Keratinocyte (primary cell): ENCODE data around the gene HOXA10. TPM values are rescaled to one million over a fixed set of nuclear protein-coding genes. Genes with fewer than 3 reads are reported as not detected.

Experiments used
- DNase-seq: peaks from one replicate; pipeline ENCODE4 v3.0.0-alpha.2; 2011; ENCODE audit warnings: low read depth, missing footprints, low spot score
- FAIRE-seq: peaks from 2 replicates; lab custom pipeline; 2011; peaks lifted over from hg19 to GRCh38; lab: Jason Lieb, UNC
- H2AFZ ChIP-seq: 2 replicates; pipeline ENCODE4 v1.6.0; 2012; ENCODE audit warnings: low read length, control low read depth, inconsistent platforms; ENCODE audit not compliant: control insufficient read depth
- H3K27ac ChIP-seq: 2 replicates; pipeline ENCODE4 v1.5.1; 2011; ENCODE audit warnings: low read length; ENCODE audit not compliant: control insufficient read depth, insufficient read depth
- H3K27me3 ChIP-seq: 3 replicates; pipeline ENCODE4 v1.6.0; 2011; ENCODE audit warnings: low read length; ENCODE audit not compliant: control insufficient read depth, insufficient read depth; ENCODE audit errors: extremely low read depth
- H3K36me3 ChIP-seq, 2 experiments: 2 replicates in 1 of 2; 3 replicates in 1 of 2; pipeline ENCODE4 v1.5.1; 2011; ENCODE audit warnings: low read length in 2 of 2, mild to moderate bottlenecking in 1 of 2; ENCODE audit not compliant: control insufficient read depth in 2 of 2, insufficient read depth in 2 of 2; ENCODE audit errors: extremely low read depth in 1 of 2
- H3K4me1 ChIP-seq: 3 replicates; pipeline ENCODE4 v1.5.1; 2011; ENCODE audit warnings: low read length; ENCODE audit not compliant: control insufficient read depth, insufficient read depth; ENCODE audit errors: extremely low read depth
- H3K4me2 ChIP-seq: 3 replicates; pipeline ENCODE4 v1.6.0; 2011; ENCODE audit warnings: low read depth, low read length; ENCODE audit not compliant: control insufficient read depth, insufficient read depth; ENCODE audit errors: extremely low read depth
- H3K4me3 ChIP-seq, 3 experiments: fragments of 200-600 bp in 1 of 3; sonication (generic) in 1 of 3; 2 replicates in 2 of 3; 3 replicates in 1 of 3; pipeline ENCODE4 v1.5.1; 2011 to 2016; ENCODE audit warnings: low read length in 3 of 3, mild to moderate bottlenecking in 3 of 3, control low read depth in 2 of 3, inconsistent platforms in 1 of 3, low read depth in 1 of 3, mixed read lengths in 1 of 3, mixed run types in 1 of 3, moderate library complexity in 1 of 3; ENCODE audit not compliant: control insufficient read depth in 2 of 3, insufficient read depth in 2 of 3; ENCODE audit errors: extremely low read depth in 1 of 3
- H3K79me2 ChIP-seq: 2 replicates; pipeline ENCODE4 v1.6.0; 2012; ENCODE audit warnings: low read length; ENCODE audit not compliant: control insufficient read depth, insufficient read depth
- H3K9ac ChIP-seq: 3 replicates; pipeline ENCODE4 v1.6.0; 2011; ENCODE audit warnings: low read length; ENCODE audit not compliant: control insufficient read depth, insufficient read depth; ENCODE audit errors: extremely low read depth
- H3K9me1 ChIP-seq: 3 replicates; pipeline ENCODE4 v1.6.0; 2011; ENCODE audit warnings: low read length; ENCODE audit not compliant: control insufficient read depth, insufficient read depth; ENCODE audit errors: extremely low read depth
- H3K9me3 ChIP-seq: 2 replicates; pipeline ENCODE4 v1.5.1; 2012; ENCODE audit warnings: low read depth, low read length; ENCODE audit not compliant: control insufficient read depth
- H4K20me1 ChIP-seq: 3 replicates; pipeline ENCODE4 v1.6.0; 2011; ENCODE audit warnings: low read length; ENCODE audit not compliant: control insufficient read depth, insufficient read depth; ENCODE audit errors: extremely low read depth
- EZH2 ChIP-seq: IDR thresholded peaks from one replicate; pipeline ENCODE4 v1.6.1; 2012; ENCODE audit warnings: inconsistent platforms, mild to moderate bottlenecking, low read length, moderate library complexity
- dilution Hi-C: fragments of 300-500 bp; cut with MboI; formaldehyde crosslinking; loops from one replicate; pipeline ENCODE4 v1.7.0; 2020; ENCODE audit warnings: low sequenced_read_pairs; ENCODE audit not compliant: extremely low pct_ligation_motif_present
- polyA plus RNA-seq, 5 experiments: library from polyadenylated mRNA; depleted of rRNA in 3 of 5; stranded (reverse) in 3 of 5; stranded (forward) in 1 of 5; unstranded in 1 of 5; fragments of >200 nt; gene quantifications; 1 replicate in 1 of 5; 2 replicates in 3 of 5; 3 replicates in 1 of 5; pipeline versions ENCODE4 v1.2.1 to v1.2.3, GENCODE V29; 2011 to 2012; ENCODE audit warnings: missing spikeins in 2 of 5, low read depth in 1 of 5, low replicate concordance in 1 of 5
- TF ChIP-seq, protein P1 (sequence below), 3 experiments: IDR thresholded peaks in 1 of 3; conservative IDR thresholded peaks in 1 of 3; optimal IDR thresholded peaks in 1 of 3; 2 replicates in 2 of 3; 3 replicates in 1 of 3; pipeline versions ENCODE3 to v1.5.1; 2011; ENCODE audit warnings: low read length in 3 of 3, mild to moderate bottlenecking in 3 of 3, moderate library complexity in 2 of 3, control low read depth in 1 of 3, inconsistent platforms in 1 of 3; ENCODE audit not compliant: insufficient read depth in 2 of 3; ENCODE audit errors: extremely low read depth in 1 of 3

Gene HOXA10
- polyA plus RNA-seq, 1 donor (not counting 4 experiments of a cell fraction or from before 2014, with no cell fraction given), result 2.4 TPM

DNA sequence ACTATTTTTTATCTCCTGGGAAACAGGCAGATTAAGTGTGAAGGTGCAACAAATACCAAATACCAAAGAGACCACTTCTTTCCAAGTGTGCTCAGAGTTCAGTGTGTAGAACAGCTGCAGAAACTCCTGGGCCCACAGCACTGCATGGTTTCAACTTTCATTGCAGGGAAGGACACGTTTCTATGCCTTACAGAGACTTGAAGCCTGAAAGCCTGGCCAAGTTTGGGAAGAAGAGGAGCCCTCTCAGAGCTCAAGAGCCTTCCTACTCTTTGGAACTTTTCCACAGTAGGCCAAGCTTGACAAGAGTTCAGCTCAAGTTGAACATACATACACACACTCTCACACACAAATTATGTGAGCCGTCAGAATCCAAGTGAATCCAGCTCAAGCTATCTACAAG lies 46.1 kb downstream of the HOXA10 start:
- Histone ChIP-seq H3K27me3 (no peaks in the 10 kb centered on the region), H3K79me2 (peaks cover 6% of the 10 kb centered on the region), H3K4me3 (no peak overlapping the region), H3K36me3 (no peaks in the 10 kb centered on the region), H3K4me2 (no peak overlapping the region), H3K27ac (no peak overlapping the region), H3K9me1 (no peaks in the 10 kb centered on the region), H2AFZ (no peak overlapping the region), H3K9ac (no peak overlapping the region), H3K9me3 (no peaks in the 10 kb centered on the region), H3K4me1 (peaks cover 6% of the 10 kb centered on the region), H4K20me1 (no peaks in the 10 kb centered on the region)
- FAIRE-seq, result no peak
- dilution Hi-C loops, result no loop called here
- TF ChIP-seq EZH2, result no peak
- DNase-seq, result no peak

DNA sequence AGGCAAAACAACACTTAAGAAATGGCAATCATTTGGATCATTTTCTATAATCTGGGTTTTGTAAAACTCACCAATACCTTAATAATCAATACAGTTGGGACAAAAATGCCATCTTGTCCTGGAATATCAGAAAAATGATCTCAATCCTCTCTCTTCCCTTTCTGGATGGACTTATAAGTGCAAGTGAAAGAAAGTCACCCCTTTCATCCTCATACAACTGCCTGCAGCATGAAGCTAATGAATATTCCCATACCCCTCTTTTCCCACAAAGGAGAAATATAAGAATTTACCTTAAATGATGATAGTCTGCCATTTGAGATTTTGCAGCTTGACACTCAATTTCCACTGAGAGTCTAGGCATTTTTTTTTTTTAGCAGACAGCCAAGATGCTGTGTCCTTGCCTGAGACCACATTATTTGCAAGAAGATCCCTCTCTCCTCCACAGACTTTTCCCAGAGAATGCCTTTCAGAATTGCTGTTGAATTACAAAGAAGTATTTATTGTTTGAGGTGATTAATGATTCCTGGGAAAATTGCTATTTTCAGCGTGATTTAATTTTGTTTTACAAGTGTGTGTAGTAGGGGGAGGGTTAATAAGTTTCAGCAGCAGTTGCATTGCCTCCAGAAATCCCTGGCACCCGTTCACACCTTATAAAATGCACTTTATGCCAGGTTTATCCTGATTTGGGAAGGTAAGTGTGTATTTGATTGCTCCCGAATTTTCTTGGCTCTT lies 47.4 kb downstream of the HOXA10 start:
- dilution Hi-C loops, result no loop called here
- Histone ChIP-seq H3K4me1 (peaks cover 6% of the 10 kb centered on the region), H3K27ac (no peak overlapping the region), H3K9ac (no peak overlapping the region), H3K36me3 (peaks cover 0 to 4% of the 10 kb centered on the region in 2 experiments), H3K4me2 (no peak overlapping the region), H3K27me3 (no peaks in the 10 kb centered on the region), H3K79me2 (peaks cover 3% of the 10 kb centered on the region), H3K9me1 (no peaks in the 10 kb centered on the region), H3K9me3 (no peaks in the 10 kb centered on the region), H4K20me1 (no peaks in the 10 kb centered on the region), H3K4me3 (no peak overlapping the region), H2AFZ (no peak overlapping the region)
- TF ChIP-seq, protein P1, sequence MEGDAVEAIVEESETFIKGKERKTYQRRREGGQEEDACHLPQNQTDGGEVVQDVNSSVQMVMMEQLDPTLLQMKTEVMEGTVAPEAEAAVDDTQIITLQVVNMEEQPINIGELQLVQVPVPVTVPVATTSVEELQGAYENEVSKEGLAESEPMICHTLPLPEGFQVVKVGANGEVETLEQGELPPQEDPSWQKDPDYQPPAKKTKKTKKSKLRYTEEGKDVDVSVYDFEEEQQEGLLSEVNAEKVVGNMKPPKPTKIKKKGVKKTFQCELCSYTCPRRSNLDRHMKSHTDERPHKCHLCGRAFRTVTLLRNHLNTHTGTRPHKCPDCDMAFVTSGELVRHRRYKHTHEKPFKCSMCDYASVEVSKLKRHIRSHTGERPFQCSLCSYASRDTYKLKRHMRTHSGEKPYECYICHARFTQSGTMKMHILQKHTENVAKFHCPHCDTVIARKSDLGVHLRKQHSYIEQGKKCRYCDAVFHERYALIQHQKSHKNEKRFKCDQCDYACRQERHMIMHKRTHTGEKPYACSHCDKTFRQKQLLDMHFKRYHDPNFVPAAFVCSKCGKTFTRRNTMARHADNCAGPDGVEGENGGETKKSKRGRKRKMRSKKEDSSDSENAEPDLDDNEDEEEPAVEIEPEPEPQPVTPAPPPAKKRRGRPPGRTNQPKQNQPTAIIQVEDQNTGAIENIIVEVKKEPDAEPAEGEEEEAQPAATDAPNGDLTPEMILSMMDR (optimal IDR thresholded peaks at IDR 0.05 in 1 of 3, IDR thresholded peaks at IDR 0.05 in 1 of 3, conservative IDR thresholded peaks at IDR 0.05 in 1 of 3; ENCODE audit: extremely low read depth in 1 of 3, insufficient read depth in 2 of 3, low read length in 3 of 3), result no peak
- no peak for TF ChIP-seq EZH2
- FAIRE-seq, result no peak
- DNase-seq, result no peak
